ENCODE results near the gene IRF2BP2.

The IRF2BP2 gene

GRCh38 chr1:234591131-234591530 is 18.8 kb downstream of the IRF2BP2 start:
- H3K4me2 ChIP-seq (ENCODE audit: low read length): no peak overlapping the region
- no peak for TF ChIP-seq CTCF (IDR thresholded peaks at IDR 0.05)
- no peaks in the 10 kb centered on the region for H3K79me2 ChIP-seq
- no peaks in the 10 kb centered on the region for H3K36me3 ChIP-seq (ENCODE audit: control insufficient read depth, insufficient read depth, low read length)
- no peaks in the 10 kb centered on the region for H3K4me1 ChIP-seq
- H3K27me3 ChIP-seq (ENCODE audit: control insufficient read depth, insufficient read depth, low read length): no peaks in the 10 kb centered on the region
- H3K27ac ChIP-seq: no peak overlapping the region
- H3K9me3 ChIP-seq (ENCODE audit: control insufficient read depth, low read length): no peaks in the 10 kb centered on the region
- H3K9ac ChIP-seq: no peak overlapping the region
- no peak overlapping the region for H3K4me3 ChIP-seq (ENCODE audit: low read depth, low read length)
- H2AFZ ChIP-seq: no peak overlapping the region

- no peak overlapping the region for H3K27ac ChIP-seq
These were observed 19.9 kb downstream of the IRF2BP2 start for GRCh38 chr1:234589854-234590620.

GRCh38 chr1:234589064-234589800 is 20.7 kb downstream of the IRF2BP2 start:
- Histone ChIP-seq H3K27ac (no peak overlapping the region), H3K4me2 (ENCODE audit: low read length) (no peak overlapping the region)

More at GRCh38 chr1:234589854-234590620, 19.9 kb downstream of the IRF2BP2 start:
- no peaks in the 10 kb centered on the region for H3K36me3 ChIP-seq (ENCODE audit: control insufficient read depth, insufficient read depth, low read length)
- TF ChIP-seq CTCF (IDR thresholded peaks at IDR 0.05): no peak
- H2AFZ ChIP-seq: no peak overlapping the region
- H3K27me3 ChIP-seq (ENCODE audit: control insufficient read depth, insufficient read depth, low read length): no peaks in the 10 kb centered on the region
- H3K79me2 ChIP-seq: no peaks in the 10 kb centered on the region
- no peaks in the 10 kb centered on the region for H3K4me1 ChIP-seq
- no peaks in the 10 kb centered on the region for H3K9me3 ChIP-seq (ENCODE audit: control insufficient read depth, low read length)
- H3K9ac ChIP-seq: no peak overlapping the region
- H3K4me3 ChIP-seq (ENCODE audit: low read depth, low read length): no peak overlapping the region
- H3K4me2 ChIP-seq (ENCODE audit: low read length): no peak overlapping the region

GRCh38 chr1:234588386-234588785 is 21.6 kb downstream of the IRF2BP2 start:
- Histone ChIP-seq H3K4me1 (no peaks in the 10 kb centered on the region), H3K4me3 (ENCODE audit: low read depth, low read length) (no peak overlapping the region), H2AFZ (no peak overlapping the region), H3K36me3 (ENCODE audit: control insufficient read depth, insufficient read depth, low read length) (no peaks in the 10 kb centered on the region), H3K9ac (no peak overlapping the region), H3K79me2 (no peaks in the 10 kb centered on the region), H3K9me3 (ENCODE audit: control insufficient read depth, low read length) (no peaks in the 10 kb centered on the region), H3K27me3 (ENCODE audit: control insufficient read depth, insufficient read depth, low read length) (no peaks in the 10 kb centered on the region), H3K27ac (no peak overlapping the region), H3K4me2 (ENCODE audit: low read length) (no peak overlapping the region)
- no peak for TF ChIP-seq CTCF (IDR thresholded peaks at IDR 0.05)

More at GRCh38 chr1:234589064-234589800, 20.7 kb downstream of the IRF2BP2 start:
- H3K27me3 ChIP-seq (ENCODE audit: control insufficient read depth, insufficient read depth, low read length): no peaks in the 10 kb centered on the region
- no peak overlapping the region for H2AFZ ChIP-seq
- H3K9ac ChIP-seq: no peak overlapping the region
- H3K9me3 ChIP-seq (ENCODE audit: control insufficient read depth, low read length): no peaks in the 10 kb centered on the region
- TF ChIP-seq CTCF (IDR thresholded peaks at IDR 0.05): no peak
- no peaks in the 10 kb centered on the region for H3K36me3 ChIP-seq (ENCODE audit: control insufficient read depth, insufficient read depth, low read length)
- H3K4me1 ChIP-seq: no peaks in the 10 kb centered on the region
- no peaks in the 10 kb centered on the region for H3K79me2 ChIP-seq
- no peak overlapping the region for H3K4me3 ChIP-seq (ENCODE audit: low read depth, low read length)
